ENCODE data around the gene RREB1.

DNA sequence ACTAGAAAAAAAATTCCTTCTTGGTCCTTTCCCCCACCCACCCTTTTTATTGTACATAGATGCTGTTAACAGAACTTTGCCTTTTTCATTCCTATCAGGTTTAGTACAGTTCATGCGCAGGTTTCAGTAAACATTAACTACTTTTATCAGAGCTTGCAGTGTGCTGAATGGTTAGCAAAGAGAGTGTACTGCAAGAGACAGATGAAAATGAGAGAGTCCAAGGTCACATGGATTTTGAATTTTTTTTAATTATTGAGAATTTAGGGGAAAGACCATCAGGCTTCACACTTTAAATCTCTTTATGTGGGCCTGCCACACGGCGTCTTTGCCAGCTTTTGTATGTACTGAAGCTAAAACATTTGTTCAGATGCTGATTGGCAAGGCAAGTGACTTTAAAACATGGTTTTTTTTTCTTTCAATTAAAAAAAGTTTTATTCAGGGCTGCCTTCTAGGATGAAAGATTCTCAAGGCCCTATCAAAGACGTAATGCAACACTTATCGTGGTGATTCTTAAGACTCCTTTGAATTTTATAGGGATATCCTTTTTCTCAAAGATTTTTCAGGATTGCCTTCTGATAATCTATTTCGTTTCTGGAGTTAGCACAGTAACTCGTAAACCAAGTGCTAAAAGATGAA is 32.2 kb downstream of the RREB1 start:
- TF ChIP-seq, protein P1, sequence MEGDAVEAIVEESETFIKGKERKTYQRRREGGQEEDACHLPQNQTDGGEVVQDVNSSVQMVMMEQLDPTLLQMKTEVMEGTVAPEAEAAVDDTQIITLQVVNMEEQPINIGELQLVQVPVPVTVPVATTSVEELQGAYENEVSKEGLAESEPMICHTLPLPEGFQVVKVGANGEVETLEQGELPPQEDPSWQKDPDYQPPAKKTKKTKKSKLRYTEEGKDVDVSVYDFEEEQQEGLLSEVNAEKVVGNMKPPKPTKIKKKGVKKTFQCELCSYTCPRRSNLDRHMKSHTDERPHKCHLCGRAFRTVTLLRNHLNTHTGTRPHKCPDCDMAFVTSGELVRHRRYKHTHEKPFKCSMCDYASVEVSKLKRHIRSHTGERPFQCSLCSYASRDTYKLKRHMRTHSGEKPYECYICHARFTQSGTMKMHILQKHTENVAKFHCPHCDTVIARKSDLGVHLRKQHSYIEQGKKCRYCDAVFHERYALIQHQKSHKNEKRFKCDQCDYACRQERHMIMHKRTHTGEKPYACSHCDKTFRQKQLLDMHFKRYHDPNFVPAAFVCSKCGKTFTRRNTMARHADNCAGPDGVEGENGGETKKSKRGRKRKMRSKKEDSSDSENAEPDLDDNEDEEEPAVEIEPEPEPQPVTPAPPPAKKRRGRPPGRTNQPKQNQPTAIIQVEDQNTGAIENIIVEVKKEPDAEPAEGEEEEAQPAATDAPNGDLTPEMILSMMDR (conservative IDR thresholded peaks at IDR 0.05): no peak
- TF ChIP-seq ZFX (IDR thresholded peaks at IDR 0.05): no peak
